Right lung (tissue), 5 donors: ENCODE data around the gene DGKH. TPM values are rescaled to one million over a fixed set of nuclear protein-coding genes. Genes with fewer than 3 reads are reported as not detected.
"Not testable (repeated sequence)": the region's sequence is repeated elsewhere in the genome, so short reads cannot be mapped to it uniquely, and the experiment has no call there.

Source experiments
- DNase-seq, 2 donors: peaks; one replicate each; pipeline ENCODE4 v3.0.0-alpha.2; 2013
- polyA plus RNA-seq, 5 donors: library from polyadenylated mRNA; unstranded; fragments of 120-200 nt; gene quantifications; one replicate each; pipeline versions ENCODE4 v1.2.1 to v1.2.3, GENCODE V29; 2013; ENCODE audit warnings: inconsistent platforms in 1 of 5, low replicate concordance in 1 of 5; ENCODE audit not compliant: insufficient read length in 5 of 5, insufficient read depth in 1 of 5

The DGKH gene
- polyA plus RNA-seq, 5 donors, result 7.6 to 12.3 (median 11.0) TPM

- DNase-seq, result no peak
These were observed 176.6 kb downstream of the DGKH start for GRCh38 chr13:42225051-42225450.

GRCh38 chr13:42226759-42227158, 178.3 kb downstream of the DGKH start:
- DNase-seq, result not testable (repeated sequence)

GRCh38 chr13:42228527-42228926, 180.1 kb downstream of the DGKH start:
- no peak for DNase-seq

GRCh38 chr13:42229287-42229686, 180.8 kb downstream of the DGKH start:
- DNase-seq, result no peak

GRCh38 chr13:42232671-42233070, 184.2 kb downstream of the DGKH start:
- DNase-seq, result no peak

GRCh38 chr13:42233726-42234125, 185.3 kb downstream of the DGKH start:
- DNase-seq, result no peak

- no peak for DNase-seq
These were observed 190.7 kb downstream of the DGKH start for GRCh38 chr13:42239161-42239560.

GRCh38 chr13:42239644-42240043, 191.2 kb downstream of the DGKH start:
- DNase-seq, result no peak

GRCh38 chr13:42246541-42246940, 198.1 kb downstream of the DGKH start:
- DNase-seq, result no peak

GRCh38 chr13:42247883-42248282, 199.4 kb downstream of the DGKH start:
- DNase-seq, result no peak

- no peak for DNase-seq
These were observed 207.4 kb downstream of the DGKH start for GRCh38 chr13:42255886-42256285.

GRCh38 chr13:42258747-42259146, 210.3 kb downstream of the DGKH start:
- DNase-seq, result no peak

- DNase-seq, result no peak
These were observed 211.1 kb downstream of the DGKH start for GRCh38 chr13:42259515-42259914.

GRCh38 chr13:42260903-42261654, 212.6 kb downstream of the DGKH start:
- no peak for DNase-seq

GRCh38 chr13:42266473-42266872, 218.0 kb downstream of the DGKH start:
- DNase-seq, result peak; percentile 72 to 79

- no peak for DNase-seq
These were observed 221.9 kb downstream of the DGKH start for GRCh38 chr13:42270160-42270856.

- DNase-seq, result no peak
These were observed 222.4 kb downstream of the DGKH start for GRCh38 chr13:42270857-42271215.

- peak; percentile 98 to 99 for DNase-seq
These were observed 223.1 kb downstream of the DGKH start for GRCh38 chr13:42271337-42272114.

- DNase-seq, result peak; percentile 66 to 71
These were observed 223.8 kb downstream of the DGKH start, which contains the start of gene AKAP11 for GRCh38 chr13:42272115-42272803. Gene AKAP11, plus strand, starts transcription at chr13:42272152. Its CDS starts 14,197 bp downstream, at chr13:42286349.

- no peak for DNase-seq
These were observed 224.3 kb downstream of the DGKH start for GRCh38 chr13:42272804-42273175.

GRCh38 chr13:42274386-42275097, 226.1 kb downstream of the DGKH start:
- DNase-seq, result no peak
